Activated naive CD4-positive, alpha-beta T cell treated with anti-CD3 and anti-CD28 coated beads, Interleukin-2, amount 50 U/mL, for 72 hours (primary cell): ENCODE results near the gene PELI1. TPM values are rescaled to one million over a fixed set of nuclear protein-coding genes. Genes with fewer than 3 reads are reported as not detected.
A peak's percentile ranks its signal among the peaks of the same experiment; 100 is the strongest.

ENCODE experiments used
- ATAC-seq, 2 donors: fragments of 150-1000 bp; cut with Tn5 transposase; 2 replicates each; pipeline ENCODE4 v1.10.0; 2021; ENCODE audit warnings: mild to moderate bottlenecking in 2 of 2, moderate library complexity in 2 of 2
- DNase-seq, 2 donors: peaks; one replicate each; pipeline ENCODE4 v3.0.0; 2021 to 2022; ENCODE audit warnings: low spot score in 2 of 2
- H3K27ac Mint-ChIP-seq, 2 donors: one replicate each; pipeline ENCODE4 v1.8.0; 2022; ENCODE audit warnings: mild to moderate bottlenecking in 2 of 2, mixed read lengths in 2 of 2
- H3K36me3 Mint-ChIP-seq, 2 donors: one replicate each; pipeline ENCODE4 v1.8.0; 2022; ENCODE audit warnings: mixed read lengths in 2 of 2
- H3K9me3 Mint-ChIP-seq, 2 donors: one replicate each; pipeline ENCODE4 v1.8.0; 2022; ENCODE audit warnings: mixed read lengths in 2 of 2
- total RNA-seq, 2 donors: library from RNA; stranded (reverse); gene quantifications; one replicate each; pipeline ENCODE4 v1.2.3, GENCODE V29; 2022

PELI1 gene
- total RNA-seq, 2 donors from 2014 or later, result 32.7 to 38.7 TPM

DNA sequence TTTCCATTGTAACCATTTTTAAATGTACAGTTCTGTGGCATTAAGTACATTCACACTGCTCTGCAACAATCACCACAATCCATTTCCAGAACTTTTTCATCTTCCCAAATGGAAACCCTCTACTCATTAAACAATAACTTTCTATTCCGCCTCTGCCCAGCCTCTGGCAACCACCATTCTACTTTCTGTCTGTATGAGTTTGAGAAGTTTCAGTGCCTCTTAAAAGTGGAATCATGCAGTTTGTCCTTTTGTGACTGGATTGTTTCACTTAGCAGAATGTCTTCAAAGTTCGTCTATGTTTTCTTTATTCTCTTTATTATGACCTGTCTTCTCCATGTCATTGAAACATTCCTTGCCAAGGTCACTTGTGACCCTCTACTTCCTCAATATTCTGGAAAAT lies 22.0 kb upstream of the PELI1 start:
- Mint-ChIP-seq H3K9me3 (no peaks in the 10 kb centered on the region), H3K36me3 (no peaks in the 10 kb centered on the region), H3K27ac (no peak overlapping the region)
- DNase-seq (no peak), ATAC-seq (peak; percentile 53 to 77)

GRCh38 chr2:64165706-64166105 lies 21.5 kb upstream of the PELI1 start:
- Mint-ChIP-seq H3K27ac (no peak overlapping the region), H3K9me3 (no peaks in the 10 kb centered on the region), H3K36me3 (no peaks in the 10 kb centered on the region)
- ATAC-seq (peak in 1 of 2 donors; percentile 43), DNase-seq (no peak)

DNA sequence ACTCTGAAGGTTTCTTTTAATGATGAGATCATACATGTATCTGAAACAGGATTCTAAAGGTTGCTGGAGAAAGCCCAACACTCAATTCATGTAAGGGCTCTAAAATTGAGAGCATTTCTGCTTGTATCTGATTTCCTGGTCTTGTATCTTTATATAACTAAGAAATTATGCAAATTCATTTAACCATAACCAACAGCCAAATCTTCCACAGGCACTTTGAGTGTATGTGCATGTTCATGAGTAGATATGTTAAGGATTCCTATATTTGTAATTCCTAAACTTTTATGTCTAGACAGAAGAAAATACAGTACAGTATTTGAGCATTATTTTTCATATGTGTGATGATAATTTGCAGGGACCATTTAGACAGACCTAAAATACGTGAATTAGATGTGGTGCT lies 20.4 kb upstream of the PELI1 start:
- ATAC-seq, result no peak
- no peak for DNase-seq
- H3K9me3 Mint-ChIP-seq, result no peaks in the 10 kb centered on the region
- H3K36me3 Mint-ChIP-seq, result no peaks in the 10 kb centered on the region
- no peak overlapping the region for H3K27ac Mint-ChIP-seq

DNA sequence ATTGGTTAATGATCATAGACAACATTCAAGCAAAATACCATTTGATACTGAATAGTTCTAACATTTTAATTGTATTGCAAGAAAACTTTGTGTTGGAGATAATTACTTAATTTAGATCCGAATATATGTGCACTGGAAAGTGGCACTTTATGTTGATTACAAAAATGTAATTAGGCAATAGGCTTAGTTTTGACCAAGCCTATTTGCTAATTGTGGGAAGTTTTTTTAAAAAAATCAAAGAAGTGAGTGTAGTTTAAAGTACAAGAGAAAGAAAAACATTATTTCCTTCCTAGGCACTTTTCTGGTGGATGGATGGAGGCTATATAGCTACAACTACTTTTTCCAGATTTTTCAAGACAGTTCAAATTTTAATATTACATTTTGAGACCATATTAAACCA lies 18.3 kb upstream of the PELI1 start:
- Mint-ChIP-seq H3K9me3 (no peaks in the 10 kb centered on the region), H3K27ac (no peak overlapping the region), H3K36me3 (no peaks in the 10 kb centered on the region)
- ATAC-seq (no peak), DNase-seq (no peak)

DNA sequence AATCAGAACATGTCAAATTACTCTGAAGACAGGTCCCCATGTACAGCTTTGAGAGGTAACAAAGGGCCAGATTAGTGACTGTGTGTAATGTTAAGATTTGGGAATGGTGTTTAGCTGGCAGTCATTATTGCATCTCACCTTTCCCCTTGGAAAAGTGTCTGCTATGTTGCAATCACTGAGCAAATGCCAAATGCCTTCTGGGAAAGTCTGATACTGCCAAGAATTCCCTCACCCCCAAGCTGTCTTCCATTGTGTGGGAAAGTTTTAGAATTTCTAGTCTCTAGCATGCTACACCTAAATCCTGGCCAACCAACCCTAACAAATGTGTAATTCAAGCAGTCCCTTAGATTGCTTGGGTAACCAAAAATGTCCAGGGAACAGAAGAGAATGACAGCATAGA lies 13.6 kb upstream of the PELI1 start:
- ATAC-seq, result no peak
- no peaks in the 10 kb centered on the region for H3K9me3 Mint-ChIP-seq
- H3K36me3 Mint-ChIP-seq, result no peaks in the 10 kb centered on the region
- H3K27ac Mint-ChIP-seq, result no peak overlapping the region
- DNase-seq, result no peak

DNA sequence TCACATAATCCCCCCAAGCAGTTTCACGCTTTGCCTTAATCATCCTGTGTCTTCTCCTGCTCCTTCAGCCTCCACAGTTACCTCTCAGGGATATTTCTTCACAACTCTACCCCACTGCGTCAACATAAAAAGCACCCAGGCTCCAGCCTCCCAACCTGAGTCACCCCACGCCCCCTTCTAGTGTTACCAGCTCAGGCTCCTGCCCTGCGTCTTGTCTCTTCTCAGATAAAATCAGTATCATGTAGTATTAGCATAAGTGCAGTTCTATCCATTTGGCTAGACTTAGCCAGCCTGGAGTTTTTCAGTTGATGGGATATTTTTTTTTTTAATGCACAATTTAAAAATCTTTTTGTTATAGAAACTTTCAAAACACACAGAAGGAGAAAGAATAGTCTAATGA lies 9.6 kb upstream of the PELI1 start:
- H3K9me3 Mint-ChIP-seq, result no peaks in the 10 kb centered on the region
- H3K27ac Mint-ChIP-seq, result no peak overlapping the region
- H3K36me3 Mint-ChIP-seq, result no peaks in the 10 kb centered on the region
- no peak for ATAC-seq
- DNase-seq, result no peak

GRCh38 chr2:64151476-64151875 lies 7.3 kb upstream of the PELI1 start:
- H3K9me3 Mint-ChIP-seq, result no peaks in the 10 kb centered on the region
- H3K36me3 Mint-ChIP-seq, result no peaks in the 10 kb centered on the region
- no peak for DNase-seq
- H3K27ac Mint-ChIP-seq, result no peak overlapping the region
- ATAC-seq, result no peak

DNA sequence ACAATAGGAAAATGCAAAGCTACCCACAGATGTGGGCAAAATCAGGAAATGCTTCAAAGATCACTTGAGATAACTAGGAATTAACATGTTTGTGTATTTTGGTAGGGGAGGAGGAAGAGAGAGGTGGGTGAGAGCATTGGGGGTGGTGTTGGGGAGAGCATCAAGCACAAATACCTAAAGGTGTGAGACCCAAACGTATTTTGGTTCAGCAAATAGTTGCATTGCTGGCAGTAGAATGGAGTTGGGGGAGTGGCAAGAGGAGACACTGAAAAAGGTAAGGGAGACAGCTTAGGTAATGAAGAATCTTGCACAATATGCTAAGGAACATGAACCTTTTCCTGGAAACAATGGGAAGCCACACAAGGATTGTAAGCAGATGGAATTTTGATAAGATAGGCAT lies 1.5 kb upstream of the PELI1 start:
- no peaks in the 10 kb centered on the region for H3K9me3 Mint-ChIP-seq
- DNase-seq, result no peak
- no peak for ATAC-seq

DNA sequence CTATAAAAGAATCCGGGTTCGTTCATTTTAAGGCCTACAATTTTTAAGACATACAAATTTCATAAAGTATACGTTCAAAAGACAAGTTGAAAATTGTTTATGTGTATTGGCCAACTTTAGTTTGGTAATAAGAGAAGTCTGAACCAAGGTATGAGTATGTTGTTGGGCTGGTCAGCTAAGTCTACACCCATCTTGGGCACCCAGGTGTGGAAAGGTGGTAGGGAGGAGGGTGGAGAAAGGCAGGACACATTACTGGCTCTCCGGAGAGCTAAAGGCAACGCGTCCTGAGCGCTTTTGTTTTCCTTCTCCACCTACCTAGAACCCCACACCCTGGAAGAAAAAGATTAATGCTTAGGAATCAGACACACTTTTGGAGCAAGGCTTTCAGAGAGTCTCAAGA lies 899 bp upstream of the PELI1 start:
- Mint-ChIP-seq H3K27ac (peak overlapping the region; percentile 87 to 95), H3K9me3 (no peaks in the 10 kb centered on the region), H3K36me3 (peaks cover 8% of the 10 kb centered on the region in 2 donors)
- ATAC-seq (no peak), DNase-seq (no peak)

More for the DNA sequence above, 1.5 kb upstream of the PELI1 start:
- Mint-ChIP-seq H3K36me3 (peaks cover 8% of the 10 kb centered on the region in 2 donors), H3K27ac (no peak overlapping the region)

DNA sequence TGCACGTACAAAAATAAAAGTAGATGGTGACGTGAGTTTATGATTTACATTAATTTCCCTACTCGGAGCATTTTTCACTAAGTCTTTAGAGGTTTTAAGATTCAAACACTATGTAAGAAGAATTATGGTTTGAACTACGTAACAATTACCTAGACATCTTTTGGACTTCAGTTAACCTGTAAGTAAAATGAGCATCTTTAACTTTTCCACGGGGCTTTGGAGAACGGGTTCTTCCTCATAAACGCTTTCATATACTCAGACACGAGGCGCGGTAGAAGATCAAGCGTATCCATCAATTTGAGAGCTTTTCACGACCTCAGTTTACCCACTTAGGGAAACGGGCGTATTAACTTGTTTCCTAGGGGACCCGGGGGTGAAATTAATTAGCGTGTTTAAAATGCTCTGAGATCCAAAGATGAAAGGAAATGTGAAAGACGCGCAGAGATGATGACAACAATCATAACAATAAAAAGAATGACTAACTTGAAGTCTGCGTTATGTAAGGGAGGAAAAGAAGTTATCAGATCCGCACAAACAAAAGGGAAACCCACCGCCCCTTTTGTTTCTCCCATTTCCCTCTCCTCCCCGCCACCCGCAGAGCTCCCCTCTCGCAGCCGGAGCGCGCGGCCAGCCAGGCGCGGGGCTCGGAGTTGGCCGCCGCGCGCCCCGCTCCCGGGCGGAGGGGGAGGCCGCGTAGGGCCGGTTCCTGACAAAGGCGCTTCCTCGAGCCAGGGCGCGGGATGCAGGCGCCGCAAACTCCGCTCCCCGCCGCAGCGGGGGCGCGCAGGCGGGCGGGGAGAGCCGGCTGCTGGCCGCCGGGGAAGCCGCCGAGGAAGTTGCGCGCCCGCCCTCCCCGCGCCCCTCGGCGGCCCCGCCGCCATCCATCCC lies 807 bp downstream of the PELI1 start:
- DNase-seq (peak; percentile 33 to 62), ATAC-seq (peak; percentile 16 to 30)
- H3K9me3 Mint-ChIP-seq, result no peaks in the 10 kb centered on the region
- H3K36me3 Mint-ChIP-seq, result peaks cover 12 to 15% of the 10 kb centered on the region in 2 donors
- peak overlapping the region; percentile 95 to 99 for H3K27ac Mint-ChIP-seq

GRCh38 chr2:64142741-64143168 lies 1.5 kb downstream of the PELI1 start:
- no peak for ATAC-seq
- Mint-ChIP-seq H3K27ac (peak overlapping the region; percentile 95 to 99), H3K9me3 (no peaks in the 10 kb centered on the region), H3K36me3 (peaks cover 12 to 21% of the 10 kb centered on the region in 2 donors)
- no peak for DNase-seq

GRCh38 chr2:64141674-64142405 lies 2.4 kb downstream of the PELI1 start:
- ATAC-seq (no peak), DNase-seq (no peak)
- peak overlapping the region; percentile 95 to 99 for H3K27ac Mint-ChIP-seq
- peaks cover 12 to 21% of the 10 kb centered on the region in 2 donors for H3K36me3 Mint-ChIP-seq
- no peaks in the 10 kb centered on the region for H3K9me3 Mint-ChIP-seq

DNA sequence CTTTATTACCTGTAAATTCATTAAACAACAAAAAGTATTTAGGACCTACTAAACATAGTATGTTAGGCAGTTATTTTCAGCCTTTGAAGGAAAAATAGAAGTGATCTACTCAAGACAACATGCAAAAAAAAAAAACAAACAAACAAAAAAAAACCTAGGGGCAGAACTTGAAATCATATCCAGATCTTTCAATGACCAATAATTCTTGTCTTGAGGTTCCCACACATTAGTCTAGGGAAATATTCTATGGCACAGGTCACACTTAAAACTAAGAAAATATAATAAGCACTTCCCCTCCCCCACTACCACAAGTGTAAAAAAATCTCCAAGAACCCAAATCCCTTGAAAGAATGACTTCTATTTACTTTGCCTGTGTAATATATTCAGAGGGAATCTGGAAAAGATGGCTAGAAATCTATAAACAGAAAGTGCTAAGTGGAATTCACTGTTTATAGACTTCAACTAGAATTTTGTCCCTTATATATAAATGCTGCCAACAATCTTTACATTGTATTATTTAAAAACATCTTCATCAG lies 3.5 kb downstream of the PELI1 start:
- no peak for ATAC-seq
- H3K27ac Mint-ChIP-seq, result peak overlapping the region; percentile 95 to 99
- no peak for DNase-seq
- H3K9me3 Mint-ChIP-seq, result no peaks in the 10 kb centered on the region
- peaks cover 12 to 21% of the 10 kb centered on the region in 2 donors for H3K36me3 Mint-ChIP-seq

DNA sequence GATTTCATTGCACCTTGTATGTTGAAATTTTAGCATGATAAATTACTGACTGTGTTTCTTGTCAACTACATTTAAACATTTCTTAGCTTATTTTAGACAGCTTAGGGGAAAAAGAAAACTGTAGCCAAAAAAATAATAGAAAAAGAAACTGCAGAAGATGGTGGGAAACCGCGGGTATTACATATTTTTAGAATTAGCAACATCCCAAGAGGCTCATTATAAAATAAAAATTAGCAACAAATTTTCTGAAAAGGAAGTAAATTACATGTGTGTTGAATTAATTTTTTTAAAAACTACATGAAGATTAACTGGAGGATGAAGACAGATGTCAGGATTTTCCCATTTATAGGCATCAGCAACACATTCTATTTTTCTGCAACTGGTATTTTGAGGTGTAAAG lies 4.3 kb downstream of the PELI1 start:
- Mint-ChIP-seq H3K27ac (no peak overlapping the region), H3K9me3 (no peaks in the 10 kb centered on the region), H3K36me3 (peaks cover 12 to 21% of the 10 kb centered on the region in 2 donors)
- DNase-seq (no peak), ATAC-seq (no peak)

DNA sequence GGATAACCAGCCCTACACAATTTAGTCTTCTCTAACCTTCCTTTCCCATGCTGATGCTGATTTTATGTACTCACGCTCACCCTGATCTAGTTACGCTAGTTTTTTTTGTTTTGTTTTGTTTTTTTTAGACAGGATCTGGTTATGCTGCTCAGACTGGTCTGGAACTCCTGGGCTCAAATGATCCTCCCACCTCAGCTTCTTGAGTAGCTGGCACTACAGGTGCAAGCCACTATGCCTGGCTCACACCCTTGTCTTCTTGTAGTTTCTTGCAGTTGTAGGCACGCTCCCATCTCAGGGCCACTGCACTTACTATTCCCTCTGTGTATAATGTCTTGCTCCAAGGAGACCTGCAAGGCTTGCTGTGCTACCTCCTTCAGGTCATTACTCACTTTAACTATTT lies 6.2 kb downstream of the PELI1 start:
- H3K9me3 Mint-ChIP-seq, result no peaks in the 10 kb centered on the region
- ATAC-seq (no peak), DNase-seq (no peak)
- H3K36me3 Mint-ChIP-seq, result peaks cover 6 to 15% of the 10 kb centered on the region in 2 donors
- H3K27ac Mint-ChIP-seq, result peak overlapping the region; percentile 59 to 86

- Mint-ChIP-seq H3K36me3 (peaks cover 4 to 13% of the 10 kb centered on the region in 2 donors), H3K9me3 (no peaks in the 10 kb centered on the region)
- ATAC-seq, result no peak
Measured at GRCh38 chr2:64137567-64137966, 6.7 kb downstream of the PELI1 start.

GRCh38 chr2:64135421-64135820 lies 8.8 kb downstream of the PELI1 start:
- H3K27ac Mint-ChIP-seq, result peak overlapping the region; percentile 67 to 89
- no peak for DNase-seq
- no peaks in the 10 kb centered on the region for H3K9me3 Mint-ChIP-seq
- peak; percentile 32 to 33 for ATAC-seq
- H3K36me3 Mint-ChIP-seq, result peaks cover 4 to 24% of the 10 kb centered on the region in 2 donors

More at GRCh38 chr2:64137567-64137966, 6.7 kb downstream of the PELI1 start:
- peak overlapping the region in 1 of 2 donors; percentile 59 for H3K27ac Mint-ChIP-seq
- no peak for DNase-seq
